Measurements from ENCODE around the gene BFSP2.

The BFSP2 gene

DNA sequence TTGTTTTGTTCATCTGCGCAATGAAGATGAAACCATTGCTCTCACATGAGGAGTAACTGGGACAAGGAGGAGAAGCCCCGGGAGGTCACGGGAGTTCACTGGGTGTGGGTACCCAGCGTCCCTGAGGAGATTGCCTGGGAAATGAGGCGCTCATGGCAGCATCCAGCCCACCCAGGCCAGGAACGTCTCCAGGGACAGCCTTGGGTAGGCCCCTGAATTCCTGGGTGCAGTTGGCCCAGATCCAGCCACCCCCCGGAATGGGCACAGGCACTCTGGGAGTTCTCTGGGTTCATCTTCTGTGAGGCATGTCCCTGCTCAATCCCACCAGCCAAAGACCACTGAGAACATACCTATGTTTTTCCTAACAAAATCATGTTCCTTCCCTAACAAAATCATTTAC lies 18.5 kb downstream of the BFSP2 start:
- Histone ChIP-seq H3K27ac (ENCODE audit: low read length) (no peak overlapping the region), H4K20me1 (ENCODE audit: insufficient read depth, low read length) (no peaks in the 10 kb centered on the region), H2AFZ (ENCODE audit: low read length) (no peak overlapping the region), H3K36me3 (replicated peaks; ENCODE audit: insufficient read depth, low read length) (no peaks in the 10 kb centered on the region), H3K4me3 (ENCODE audit: low read length) (no peak overlapping the region), H3K79me2 (ENCODE audit: low read length) (no peaks in the 10 kb centered on the region), H3K4me1 (ENCODE audit: low read length) (no peaks in the 10 kb centered on the region), H3F3A (ENCODE audit: insufficient read depth, low read length) (no peaks in the 10 kb centered on the region; the same call in 1 of the 2 replicates), H3K27me3 (replicated peaks; ENCODE audit: insufficient read depth, low read length) (no peaks in the 10 kb centered on the region), H3K9ac (ENCODE audit: low read length) (no peak overlapping the region), H3K9me2 (replicated peaks; ENCODE audit: insufficient read depth, low read length) (no peaks in the 10 kb centered on the region), H3K4me2 (ENCODE audit: low read depth, low read length) (no peak overlapping the region), H3K9me3 (replicated peaks; ENCODE audit: insufficient read depth, low read length) (no peaks in the 10 kb centered on the region)
- TF ChIP-seq EZH2phosphoT487 (IDR thresholded peaks at IDR 0.05; ENCODE audit: low read length) (no peak), EZH2 (optimal IDR thresholded peaks at IDR 0.05; ENCODE audit: low read depth, low read length) (no peak)
- TF ChIP-seq, protein P1, sequence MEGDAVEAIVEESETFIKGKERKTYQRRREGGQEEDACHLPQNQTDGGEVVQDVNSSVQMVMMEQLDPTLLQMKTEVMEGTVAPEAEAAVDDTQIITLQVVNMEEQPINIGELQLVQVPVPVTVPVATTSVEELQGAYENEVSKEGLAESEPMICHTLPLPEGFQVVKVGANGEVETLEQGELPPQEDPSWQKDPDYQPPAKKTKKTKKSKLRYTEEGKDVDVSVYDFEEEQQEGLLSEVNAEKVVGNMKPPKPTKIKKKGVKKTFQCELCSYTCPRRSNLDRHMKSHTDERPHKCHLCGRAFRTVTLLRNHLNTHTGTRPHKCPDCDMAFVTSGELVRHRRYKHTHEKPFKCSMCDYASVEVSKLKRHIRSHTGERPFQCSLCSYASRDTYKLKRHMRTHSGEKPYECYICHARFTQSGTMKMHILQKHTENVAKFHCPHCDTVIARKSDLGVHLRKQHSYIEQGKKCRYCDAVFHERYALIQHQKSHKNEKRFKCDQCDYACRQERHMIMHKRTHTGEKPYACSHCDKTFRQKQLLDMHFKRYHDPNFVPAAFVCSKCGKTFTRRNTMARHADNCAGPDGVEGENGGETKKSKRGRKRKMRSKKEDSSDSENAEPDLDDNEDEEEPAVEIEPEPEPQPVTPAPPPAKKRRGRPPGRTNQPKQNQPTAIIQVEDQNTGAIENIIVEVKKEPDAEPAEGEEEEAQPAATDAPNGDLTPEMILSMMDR (IDR thresholded peaks at IDR 0.05; ENCODE audit: low read length), result no peak
- no peak for DNase-seq

DNA sequence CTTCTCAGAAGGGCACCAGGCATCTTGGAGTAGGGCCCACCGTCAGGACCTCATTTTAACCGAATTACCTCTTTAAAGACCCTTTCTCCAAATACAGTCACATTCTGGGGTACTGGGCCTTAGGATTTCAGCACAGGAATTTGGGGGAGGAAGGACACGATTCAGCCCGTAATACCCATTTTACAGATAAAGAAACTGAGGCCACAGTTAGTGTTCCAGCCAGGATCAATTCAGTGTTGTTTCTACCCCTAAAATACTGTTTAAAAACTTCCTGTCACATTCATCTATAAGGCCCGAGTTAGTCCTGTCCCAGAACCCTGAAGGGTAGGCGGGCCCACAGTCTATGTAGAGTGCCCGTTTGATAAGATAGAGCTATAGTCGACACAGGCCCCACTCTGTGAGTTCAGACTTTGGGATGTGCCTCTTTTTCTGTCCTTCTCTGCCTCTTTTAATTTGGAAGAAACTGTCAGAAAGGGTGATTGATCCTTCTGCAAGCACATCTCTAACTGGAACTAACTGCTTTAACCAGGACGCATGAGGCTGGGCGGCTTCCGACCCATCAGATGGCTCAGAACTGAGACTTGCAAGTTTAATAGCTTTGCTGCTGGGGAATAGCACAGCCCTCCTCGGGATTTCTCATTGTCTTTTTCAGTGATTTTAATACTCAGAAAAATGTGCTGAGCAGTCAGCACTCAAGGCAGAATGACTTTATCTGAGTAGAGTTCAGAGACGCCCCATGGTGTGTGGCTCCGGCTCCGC lies 19.5 kb downstream of the BFSP2 start:
- no peak overlapping the region for H3K4me2 ChIP-seq (ENCODE audit: low read depth, low read length)
- no peak for DNase-seq
- no peaks in the 10 kb centered on the region for H3K79me2 ChIP-seq (ENCODE audit: low read length)
- H3K27ac ChIP-seq (ENCODE audit: low read length), result no peak overlapping the region
- H3K9me2 ChIP-seq (replicated peaks; ENCODE audit: insufficient read depth, low read length), result no peaks in the 10 kb centered on the region
- H3K9ac ChIP-seq (ENCODE audit: low read length), result no peak overlapping the region
- no peaks in the 10 kb centered on the region for H3K4me1 ChIP-seq (ENCODE audit: low read length)
- H3K4me3 ChIP-seq (ENCODE audit: low read length), result no peak overlapping the region
- no peaks in the 10 kb centered on the region for H3K36me3 ChIP-seq (replicated peaks; ENCODE audit: insufficient read depth, low read length)
- no peaks in the 10 kb centered on the region for H3K27me3 ChIP-seq (replicated peaks; ENCODE audit: insufficient read depth, low read length)
- no peaks in the 10 kb centered on the region for H3K9me3 ChIP-seq (replicated peaks; ENCODE audit: insufficient read depth, low read length)
- TF ChIP-seq EZH2phosphoT487 (IDR thresholded peaks at IDR 0.05; ENCODE audit: low read length), result no peak
- TF ChIP-seq EZH2 (optimal IDR thresholded peaks at IDR 0.05; ENCODE audit: low read depth, low read length), result no peak
- TF ChIP-seq, protein P1 (IDR thresholded peaks at IDR 0.05; ENCODE audit: low read length), result no peak
- no peaks in the 10 kb centered on the region for H4K20me1 ChIP-seq (ENCODE audit: insufficient read depth, low read length)
- H2AFZ ChIP-seq (ENCODE audit: low read length), result no peak overlapping the region
- H3F3A ChIP-seq (ENCODE audit: insufficient read depth, low read length), result no peaks in the 10 kb centered on the region

DNA sequence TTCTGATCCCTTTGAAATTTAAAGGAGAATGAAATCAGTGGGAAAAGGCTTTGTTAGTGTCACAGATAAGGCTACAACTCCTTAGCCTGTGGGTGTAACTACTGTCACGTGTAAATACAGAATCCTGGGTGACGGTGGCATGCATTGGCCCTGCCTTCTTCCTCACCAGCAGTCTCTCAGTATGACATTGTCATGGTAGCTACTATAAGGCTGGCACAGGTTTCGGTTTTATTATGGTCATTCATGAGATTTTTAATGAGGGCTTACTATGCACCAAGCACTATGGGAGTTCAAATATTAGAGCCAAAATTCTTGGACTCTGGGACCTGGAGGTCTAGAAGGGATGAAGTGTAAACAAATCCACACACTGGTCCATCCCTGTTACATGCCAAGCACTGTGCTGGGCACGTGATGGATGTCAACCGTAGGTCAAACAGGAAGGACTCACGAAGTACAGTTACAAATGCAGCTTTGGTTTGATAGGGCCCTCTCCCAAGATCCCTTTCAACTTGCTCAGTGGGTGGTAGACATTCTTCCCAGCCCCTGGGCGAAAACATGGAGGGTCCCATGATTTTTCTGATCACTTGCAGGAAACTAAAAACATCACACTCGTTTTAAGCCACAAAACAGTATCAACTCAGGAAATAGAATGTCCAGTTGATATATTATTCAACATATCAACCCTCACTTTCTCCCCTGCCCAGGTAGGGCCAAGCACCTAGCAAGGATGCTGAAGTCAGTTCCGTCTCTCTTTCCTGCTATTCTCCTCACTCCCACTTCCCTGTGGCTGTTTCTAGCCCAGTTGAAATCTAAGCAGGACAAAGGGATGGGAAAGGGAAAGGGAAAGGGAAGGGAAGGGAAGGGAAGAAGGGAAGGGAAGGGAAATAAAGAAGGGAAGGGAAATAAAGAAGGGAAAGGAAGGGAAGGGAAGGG lies 25.3 kb downstream of the BFSP2 start:
- no peak for TF ChIP-seq EZH2phosphoT487 (IDR thresholded peaks at IDR 0.05; ENCODE audit: low read length)
- no peak for TF ChIP-seq EZH2 (optimal IDR thresholded peaks at IDR 0.05; ENCODE audit: low read depth, low read length)
- TF ChIP-seq, protein P1 (IDR thresholded peaks at IDR 0.05; ENCODE audit: low read length), result no peak
- peak overlapping the region; percentile 50; the same call in 1 of the 2 replicates for H3K27ac ChIP-seq (ENCODE audit: low read length)
- no peaks in the 10 kb centered on the region for H3K36me3 ChIP-seq (replicated peaks; ENCODE audit: insufficient read depth, low read length)
- peak; percentile 67 for DNase-seq
- no peak overlapping the region for H3K4me3 ChIP-seq (ENCODE audit: low read length)
- no peaks in the 10 kb centered on the region for H3K9me2 ChIP-seq (replicated peaks; ENCODE audit: insufficient read depth, low read length)
- H4K20me1 ChIP-seq (ENCODE audit: insufficient read depth, low read length), result no peaks in the 10 kb centered on the region
- peak overlapping the region; percentile 27; the same call in 1 of the 2 replicates for H3K4me2 ChIP-seq (ENCODE audit: low read depth, low read length)
- peak overlapping the region; percentile 14; the same call in 1 of the 2 replicates for H3K9ac ChIP-seq (ENCODE audit: low read length)
- peak overlapping the region; percentile 30 for H2AFZ ChIP-seq (ENCODE audit: low read length)
- peaks cover 8% of the 10 kb centered on the region for H3K4me1 ChIP-seq (ENCODE audit: low read length)
- no peaks in the 10 kb centered on the region for H3K79me2 ChIP-seq (ENCODE audit: low read length)
- 0 out of 2 replicates have a peak, but pooled peaks cover 6% of the 10 kb centered on the region for H3F3A ChIP-seq (ENCODE audit: insufficient read depth, low read length)
- H3K27me3 ChIP-seq (replicated peaks; ENCODE audit: insufficient read depth, low read length), result no peaks in the 10 kb centered on the region
- H3K9me3 ChIP-seq (replicated peaks; ENCODE audit: insufficient read depth, low read length), result no peaks in the 10 kb centered on the region

Data from MM.1S (cell line).